Heart left ventricle (tissue), 16 donors: ENCODE measurements around the gene DCTD. TPM values are rescaled to one million over a fixed set of nuclear protein-coding genes. Genes with fewer than 3 reads are reported as not detected.

ENCODE experiments used
- ATAC-seq, 4 donors: fragments of 200-7000 bp; cut with Tn5 transposase; one replicate each; pipeline ENCODE4 v1.9.1; 2020 to 2022; ENCODE audit warnings: moderate library complexity in 4 of 4, mild to moderate bottlenecking in 3 of 4, moderate number of reproducible peaks in 1 of 4
- DNase-seq, 5 donors: peaks; one replicate each; pipeline ENCODE4 v3.0.0-alpha.2; 2020
- H3K27ac ChIP-seq, 12 donors: fragments of 200-600 bp; sonication (generic) in 4 of 12; one replicate each; pipeline versions ENCODE4 v1.5.0 to v1.8.0; 2016 to 2022; ENCODE audit warnings: mild to moderate bottlenecking in 2 of 12
- H3K27me3 ChIP-seq, 9 donors: fragments of 200-600 bp; sonication (generic) in 2 of 9; one replicate each; pipeline versions ENCODE4 v1.5.1 to v1.8.0; 2016 to 2022; ENCODE audit warnings: mild to moderate bottlenecking in 3 of 9
- H3K36me3 ChIP-seq, 9 donors: fragments of 200-600 bp; sonication (generic) in 2 of 9; one replicate each; pipeline versions ENCODE4 v1.5.0 to v1.8.0; 2018 to 2022; ENCODE audit warnings: mild to moderate bottlenecking in 2 of 9
- H3K4me1 ChIP-seq, 12 donors: fragments of 200-600 bp; sonication (generic) in 4 of 12; one replicate each; pipeline versions ENCODE4 v1.5.0 to v1.8.0; 2016 to 2022; ENCODE audit warnings: mild to moderate bottlenecking in 3 of 12
- H3K4me3 ChIP-seq, 12 donors: fragments of 200-600 bp; sonication (generic) in 4 of 12; one replicate each; pipeline versions ENCODE4 v1.5.0 to v1.8.0; 2017 to 2022; ENCODE audit warnings: mild to moderate bottlenecking in 9 of 12, moderate library complexity in 4 of 12
- H3K9me3 ChIP-seq, 12 donors: fragments of 200-600 bp; sonication (generic) in 4 of 12; one replicate each; pipeline versions ENCODE4 v1.5.0 to v1.8.0; 2016 to 2022; ENCODE audit warnings: mild to moderate bottlenecking in 1 of 12
- POLR2A ChIP-seq, 2 donors: fragments of 450-650 bp; IDR thresholded peaks; one replicate each; pipeline ENCODE4 v1.6.1; 2017; ENCODE audit warnings: antibody characterized with exemption in 2 of 2, mild to moderate bottlenecking in 2 of 2, moderate library complexity in 2 of 2
- WGBS, 4 donors: extraction: QIAGEN DNeasy Blood & Tissue Kit in 2 of 4; methylation state at CpG; one replicate each; pipeline versions ENCODE4 v1.1.5 to v1.1.7; 2013 to 2018; 5-methylcytosine and 5-hydroxymethylcytosine counted together
- intact Hi-C, 10 donors: fragments of 100-400 bp; cut with DNase I; formaldehyde crosslinking; loops; one replicate each; pipeline versions ENCODE4 v1.11.1 to v1.14.2; 2022
- polyA plus RNA-seq, 2 donors: library from polyadenylated mRNA; stranded (reverse); fragments of 200-250 nt; gene quantifications; one replicate each; pipeline ENCODE4 v1.2.3, GENCODE V29; 2013
- total RNA-seq, 9 donors: library from RNA; depleted of rRNA in 2 of 9; stranded (reverse); fragments of >200 nt in 2 of 9; fragmentation: NEBNext Ultra II Directional in 3 of 9; extraction: Animal tissue kit (Norgen Biotek cat#: 25700) in 3 of 9; gene quantifications; one replicate each; pipeline versions ENCODE4 v1.1.0 to v1.2.4, GENCODE V29; 2016 to 2023
- TF ChIP-seq, protein P1 (sequence below), 12 donors: fragments of 200-600 bp; sonication (generic) in 4 of 12; IDR thresholded peaks; one replicate each; pipeline versions ENCODE4 v1.5.0 to v1.8.0; 2018 to 2022; ENCODE audit warnings: antibody characterized with exemption in 12 of 12, mild to moderate bottlenecking in 5 of 12
- donor health status: ischemic (EF 13 %, LVEDD 7.1; RV severe dilation, severe dysfunction).
- donor health status: healthy with polysubstance abuse.
- donor health status: DM: no; HTN: yes; CAD: no.
- donor health status: DM: no; HTN: no; CAD: no.
- donor health status: ischemic (EF 25% LVEDD 6.9; RV normal size, moderate dysfunction).
- donor health status: ischemic (EF 25% LVEDD 5.7; RV mildly dilated, moderate dysfunction).
- donor health status: healthy.
- donor health status: DM: yes; HTN: yes; CAD: no.
- donor health status: ischemic (EF 35%, LVEDD 5.7; RV mildly dilated, moderate dysfunction).
- donor health status: nonischemic (EF 11% LVEDD 7.7; RV severe dilation, severe dysfunction).
- donor health status: DM: yes; HTN: yes; CAD: no.
- donor health status: PGD.
- donor health status: ischemic (EF 29% LVEDD 5.4; RV normal size, mild dysfunction).
- donor health status: nonischemic (EF 23%, LVEDD 6.1; RV moderate dilation, normal function).

DCTD gene
- total and polyA plus RNA-seq, 11 donors = 16.1 to 55.7 (median 41.2) TPM

DNA sequence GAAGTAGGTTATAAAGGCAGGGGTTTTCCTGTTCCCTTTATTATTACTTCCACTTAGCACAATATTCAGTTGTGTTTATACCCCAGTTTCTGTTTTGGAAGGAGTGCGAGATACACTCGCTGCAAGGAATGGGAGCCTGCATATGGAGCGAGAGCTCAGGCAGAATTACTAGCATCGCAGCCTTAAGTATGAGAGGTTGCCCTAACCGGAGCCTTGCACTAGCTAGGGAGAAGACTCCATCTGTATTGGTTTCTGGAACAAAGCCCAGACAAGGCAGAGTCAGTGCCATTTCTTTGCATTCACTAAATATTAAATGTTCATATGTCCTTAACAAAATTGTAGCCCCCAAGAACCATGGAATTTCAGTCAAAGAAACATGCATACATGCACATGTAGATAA, 6.2 kb upstream of the DCTD start:
- DNase-seq (no peak), ATAC-seq (no peak)
- no peak overlapping the region for H3K4me3 ChIP-seq
- H3K27ac ChIP-seq = no peak overlapping the region
- H3K27me3 ChIP-seq = no peaks in the 10 kb centered on the region
- H3K4me1 ChIP-seq = peaks cover 0 to 8% (median under 1%) of the 10 kb centered on the region in 12 donors
- H3K36me3 ChIP-seq = no peaks in the 10 kb centered on the region
- H3K9me3 ChIP-seq = no peaks in the 10 kb centered on the region
- no peak for TF ChIP-seq POLR2A (IDR thresholded peaks at IDR 0.05)
- TF ChIP-seq, protein P1, sequence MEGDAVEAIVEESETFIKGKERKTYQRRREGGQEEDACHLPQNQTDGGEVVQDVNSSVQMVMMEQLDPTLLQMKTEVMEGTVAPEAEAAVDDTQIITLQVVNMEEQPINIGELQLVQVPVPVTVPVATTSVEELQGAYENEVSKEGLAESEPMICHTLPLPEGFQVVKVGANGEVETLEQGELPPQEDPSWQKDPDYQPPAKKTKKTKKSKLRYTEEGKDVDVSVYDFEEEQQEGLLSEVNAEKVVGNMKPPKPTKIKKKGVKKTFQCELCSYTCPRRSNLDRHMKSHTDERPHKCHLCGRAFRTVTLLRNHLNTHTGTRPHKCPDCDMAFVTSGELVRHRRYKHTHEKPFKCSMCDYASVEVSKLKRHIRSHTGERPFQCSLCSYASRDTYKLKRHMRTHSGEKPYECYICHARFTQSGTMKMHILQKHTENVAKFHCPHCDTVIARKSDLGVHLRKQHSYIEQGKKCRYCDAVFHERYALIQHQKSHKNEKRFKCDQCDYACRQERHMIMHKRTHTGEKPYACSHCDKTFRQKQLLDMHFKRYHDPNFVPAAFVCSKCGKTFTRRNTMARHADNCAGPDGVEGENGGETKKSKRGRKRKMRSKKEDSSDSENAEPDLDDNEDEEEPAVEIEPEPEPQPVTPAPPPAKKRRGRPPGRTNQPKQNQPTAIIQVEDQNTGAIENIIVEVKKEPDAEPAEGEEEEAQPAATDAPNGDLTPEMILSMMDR (IDR thresholded peaks at IDR 0.05) = no peak
- 72 to 85% (median 78%) methylated on average over 5 of the region's 5 CpGs for WGBS, 4 donors
- intact Hi-C loops = loop anchor here in 4 of 10 donors (5.0 to 10.0 kb wide), 4 partner anchors 439 to 1779 kb away; no protein-coding TSS in a partner anchor

DNA sequence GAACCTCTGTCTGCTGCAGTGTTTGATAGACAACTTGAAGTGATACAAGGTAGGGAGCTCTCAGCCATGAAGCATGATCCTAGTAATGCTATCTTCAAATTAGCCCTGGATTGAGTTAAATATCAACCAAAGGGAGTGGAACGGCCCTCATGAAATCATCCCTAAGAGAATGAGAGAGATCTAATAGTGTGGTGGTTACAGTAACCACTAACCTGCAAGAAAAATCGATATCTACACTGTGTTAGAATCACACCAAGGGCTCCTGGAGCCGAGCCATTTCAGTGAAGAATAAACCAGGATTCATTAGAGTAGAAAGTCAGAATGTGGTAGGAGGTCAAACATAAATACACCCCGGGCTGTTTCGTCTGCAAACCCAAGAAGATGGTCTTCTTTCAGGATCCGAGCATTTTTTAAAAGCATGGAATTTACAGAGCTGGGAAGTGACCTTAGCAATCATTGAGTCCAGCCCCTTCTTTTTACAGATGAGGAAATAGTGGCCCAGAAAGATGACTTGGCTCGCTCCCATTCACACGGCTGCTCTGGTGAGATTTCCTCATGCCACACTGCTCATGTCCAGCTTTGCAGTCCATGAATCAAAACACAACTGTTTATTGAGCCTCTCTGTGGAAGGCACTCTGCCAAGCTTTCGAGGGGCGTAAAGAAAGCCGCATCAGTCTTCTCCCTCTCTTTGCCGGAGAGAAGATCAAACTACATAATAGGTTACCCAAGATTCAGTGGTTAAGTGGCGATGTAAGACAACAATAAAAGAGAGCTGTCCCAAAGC, 5.5 kb upstream of the DCTD start:
- DNase-seq = no peak
- no peak for TF ChIP-seq POLR2A (IDR thresholded peaks at IDR 0.05)
- TF ChIP-seq, protein P1 (IDR thresholded peaks at IDR 0.05) = no peak
- no peak for ATAC-seq
- H3K9me3 ChIP-seq = no peaks in the 10 kb centered on the region
- no peaks in the 10 kb centered on the region for H3K36me3 ChIP-seq
- H3K4me1 ChIP-seq = peaks cover 0 to 14% (median 6%) of the 10 kb centered on the region in 12 donors
- H3K4me3 ChIP-seq = no peak overlapping the region
- H3K27ac ChIP-seq = no peak overlapping the region
- H3K27me3 ChIP-seq = no peaks in the 10 kb centered on the region
- intact Hi-C loops = loop anchor here in 4 of 10 donors (5.0 to 10.0 kb wide), 4 partner anchors 438 to 1778 kb away; no protein-coding TSS in a partner anchor
- WGBS, 4 donors = 79 to 84% (median 83%) methylated on average over 13 of the region's 13 CpGs

DNA sequence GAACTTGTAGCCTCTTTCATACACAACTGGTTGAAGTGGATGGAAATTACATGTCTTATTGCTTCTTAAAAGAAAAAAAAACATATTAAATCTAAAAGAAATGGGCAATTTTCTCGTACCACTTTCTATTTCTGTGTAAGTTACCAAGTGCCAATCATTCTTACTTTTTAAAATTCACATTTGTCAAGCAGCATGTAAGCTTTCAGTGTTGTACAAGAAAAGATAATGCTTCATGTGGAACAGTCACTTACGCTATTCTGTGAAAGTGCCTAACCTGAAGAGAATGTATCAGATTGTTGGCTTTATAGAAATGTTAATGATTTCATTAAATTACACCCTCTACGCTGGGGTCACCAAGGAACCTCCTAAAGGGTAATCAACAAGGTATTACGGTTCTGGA, 4.4 kb upstream of the DCTD start:
- TF ChIP-seq POLR2A (IDR thresholded peaks at IDR 0.05) = no peak
- TF ChIP-seq, protein P1 (IDR thresholded peaks at IDR 0.05) = no peak
- no peak for ATAC-seq
- Histone ChIP-seq H3K4me3 (no peak overlapping the region), H3K4me1 (peaks cover 0 to 15% (median 7%) of the 10 kb centered on the region in 12 donors), H3K9me3 (no peaks in the 10 kb centered on the region), H3K27ac (no peak overlapping the region), H3K36me3 (no peaks in the 10 kb centered on the region), H3K27me3 (no peaks in the 10 kb centered on the region)
- 93 to 97% (median 95%) methylated on average over 4 of the region's 4 CpGs for WGBS, 4 donors
- intact Hi-C loops = loop anchor here in 4 of 10 donors (5.0 to 10.0 kb wide), 4 partner anchors 437 to 1777 kb away; no protein-coding TSS in a partner anchor
- DNase-seq = no peak

DNA sequence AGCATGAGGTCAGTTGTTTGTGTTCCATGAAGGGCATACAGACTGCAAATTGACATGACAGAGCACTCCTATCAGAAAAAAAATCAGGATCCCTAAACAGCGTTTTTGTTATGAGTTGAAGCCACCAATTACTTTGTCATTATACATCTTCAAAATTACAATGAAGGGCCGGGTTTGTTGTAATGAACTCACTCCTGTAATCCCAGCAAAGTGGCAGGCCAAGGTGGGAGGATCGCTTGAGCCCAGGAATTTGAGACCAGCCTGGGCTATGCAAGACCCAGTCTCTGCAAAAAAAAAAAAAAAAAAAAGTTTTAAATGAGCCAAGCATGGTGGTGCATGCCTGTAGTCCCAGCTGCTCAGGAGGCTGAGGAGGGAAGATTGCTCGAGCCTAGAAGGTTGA, 3.5 kb upstream of the DCTD start:
- H3K4me1 ChIP-seq = peaks cover 0 to 24% (median 11%) of the 10 kb centered on the region in 12 donors
- DNase-seq = no peak
- WGBS, 4 donors = 88 to 97% (median 91%) methylated on average over 4 of the region's 4 CpGs
- no peaks in the 10 kb centered on the region for H3K36me3 ChIP-seq
- H3K9me3 ChIP-seq = no peaks in the 10 kb centered on the region
- intact Hi-C loops = loop anchor here in 4 of 10 donors (5.0 to 10.0 kb wide), 4 partner anchors 436 to 1776 kb away; no protein-coding TSS in a partner anchor
- TF ChIP-seq, protein P1 (IDR thresholded peaks at IDR 0.05) = no peak
- TF ChIP-seq POLR2A (IDR thresholded peaks at IDR 0.05) = no peak
- no peak overlapping the region for H3K27ac ChIP-seq
- no peak for ATAC-seq
- no peaks in the 10 kb centered on the region for H3K27me3 ChIP-seq
- H3K4me3 ChIP-seq = no peak overlapping the region
